T-helper 2 cell treated with Interferon-gamma antibody and Interleukin-4, amounts not matched to agents 5 μg/mL and 100 μg/mL, for 36 hours (primary cell): ENCODE measurements around the gene C14orf119.

Source experiments
- DNase-seq: peaks from one replicate; pipeline ENCODE4 v3.0.0; 2021; ENCODE audit warnings: low spot score
- H3K27ac Mint-ChIP-seq: one replicate; pipeline ENCODE4 v1.8.0; 2021; ENCODE audit warnings: mild to moderate bottlenecking, mixed read lengths
- H3K27me3 Mint-ChIP-seq: one replicate; pipeline ENCODE4 v1.8.0; 2021; ENCODE audit warnings: low read depth, mixed read lengths
- H3K36me3 Mint-ChIP-seq: one replicate; pipeline ENCODE4 v1.8.0; 2021; ENCODE audit warnings: low read depth, mixed read lengths
- H3K4me1 Mint-ChIP-seq: one replicate; pipeline ENCODE4 v1.8.0; 2021; ENCODE audit warnings: low read depth, mixed read lengths
- H3K4me3 Mint-ChIP-seq: one replicate; pipeline ENCODE4 v1.8.0; 2022; ENCODE audit warnings: mild to moderate bottlenecking, moderate library complexity, mixed read lengths
- H3K9me3 Mint-ChIP-seq: one replicate; pipeline ENCODE4 v1.8.0; 2021; ENCODE audit warnings: mixed read lengths

The C14orf119 gene

DNA sequence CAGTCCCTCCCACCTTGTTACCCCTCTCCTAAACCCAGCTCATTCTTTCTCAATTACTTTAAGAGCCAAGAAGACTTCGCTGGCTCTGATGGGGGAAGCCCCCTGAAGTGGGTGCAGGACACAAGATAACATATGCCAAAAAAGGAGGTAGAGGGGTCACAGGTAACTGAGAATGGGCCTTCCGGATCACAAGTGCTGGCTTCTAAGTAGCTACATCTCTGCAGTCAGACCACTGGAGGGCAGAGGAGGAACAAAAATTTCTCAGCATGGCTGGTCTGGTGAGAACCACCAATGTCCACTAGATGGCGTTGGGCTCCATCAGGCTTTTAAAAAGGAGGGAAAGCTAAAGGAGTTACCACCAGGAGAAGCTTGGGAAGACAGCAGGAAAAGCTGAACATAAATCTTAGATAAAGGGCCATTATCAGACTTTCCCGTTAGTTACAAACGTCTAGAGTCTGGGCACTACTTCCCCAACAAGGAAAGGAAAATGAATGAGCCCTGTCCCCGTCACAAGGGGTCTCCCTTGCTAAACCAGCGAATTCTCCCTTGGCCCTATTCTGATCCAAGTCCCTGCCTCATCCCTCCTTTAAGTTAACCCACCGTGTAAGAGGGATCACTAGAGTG is 26.4 kb upstream of the C14orf119 start:
- Mint-ChIP-seq H3K9me3 (no peaks in the 10 kb centered on the region), H3K27ac (peak overlapping the region; percentile 45), H3K36me3 (peaks cover 59% of the 10 kb centered on the region), H3K27me3 (no peaks in the 10 kb centered on the region), H3K4me3 (peak overlapping the region; percentile 48), H3K4me1 (peaks cover 29% of the 10 kb centered on the region)
- DNase-seq, result peak; percentile 69

DNA sequence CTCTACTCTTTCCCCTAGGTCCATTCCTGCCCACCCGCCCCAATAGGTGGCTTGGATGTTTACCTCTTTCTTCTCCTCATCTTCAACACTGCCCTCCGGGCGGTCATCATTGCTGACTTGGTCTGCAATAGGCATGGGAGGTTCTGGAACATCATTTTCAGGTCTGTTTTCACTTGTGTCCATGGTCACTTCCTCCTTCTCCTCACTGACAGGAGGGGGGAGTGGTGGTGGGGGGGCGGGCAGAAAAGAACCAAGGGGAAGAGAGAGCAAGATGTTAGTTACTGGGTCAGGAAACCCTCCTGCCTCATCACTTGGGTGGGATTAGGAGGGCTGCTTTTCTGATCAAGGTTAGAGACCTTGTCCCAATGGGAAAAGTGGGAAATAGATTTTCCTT is 25.9 kb upstream of the C14orf119 start:
- no peaks in the 10 kb centered on the region for H3K27me3 Mint-ChIP-seq
- DNase-seq, result no peak
- no peak overlapping the region for H3K4me3 Mint-ChIP-seq
- H3K36me3 Mint-ChIP-seq, result peaks cover 55% of the 10 kb centered on the region
- no peaks in the 10 kb centered on the region for H3K9me3 Mint-ChIP-seq
- no peak overlapping the region for H3K27ac Mint-ChIP-seq
- peaks cover 29% of the 10 kb centered on the region for H3K4me1 Mint-ChIP-seq

DNA sequence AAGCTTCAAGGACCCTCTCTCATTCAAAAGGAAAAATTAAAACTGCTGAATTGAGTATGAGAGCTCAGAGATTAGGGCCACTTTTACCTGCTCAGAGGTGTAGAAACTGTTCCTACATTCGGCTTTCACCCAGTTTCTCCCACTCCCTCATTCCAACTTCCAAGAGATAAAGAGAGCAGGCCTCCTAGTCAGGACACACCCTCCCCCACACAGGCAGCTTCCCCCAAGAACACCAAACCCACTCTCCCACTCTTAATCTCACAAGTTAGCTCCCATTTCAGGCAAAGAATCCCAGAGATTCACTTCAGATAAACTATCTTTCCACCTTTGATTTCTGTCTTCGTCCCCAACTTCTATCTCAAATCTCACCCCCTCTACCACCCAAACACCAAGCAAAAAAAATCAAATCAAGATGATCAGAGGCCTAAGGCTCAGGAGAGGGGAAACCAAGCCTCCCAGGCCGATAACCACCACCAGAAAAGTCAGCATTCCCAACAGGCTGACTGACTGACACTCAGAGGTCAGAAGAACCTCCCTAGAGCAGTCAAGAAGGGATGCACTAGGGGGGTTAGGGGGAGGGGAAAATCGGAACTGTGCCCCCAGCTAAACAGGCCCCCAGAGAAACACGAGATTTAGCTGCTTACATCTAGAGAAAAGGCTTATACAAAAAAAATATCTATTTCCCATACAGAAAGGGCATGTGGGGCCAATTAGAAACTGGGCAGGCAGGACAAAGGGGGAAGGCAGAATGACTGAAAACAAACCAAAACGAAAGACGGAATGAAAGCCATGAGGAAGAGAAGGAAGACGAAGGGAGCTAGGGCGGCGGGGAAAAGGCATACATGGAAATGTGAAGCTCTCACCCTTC is 24.8 kb upstream of the C14orf119 start:
- Mint-ChIP-seq H3K27me3 (no peaks in the 10 kb centered on the region), H3K36me3 (peaks cover 59% of the 10 kb centered on the region), H3K4me1 (peaks cover 30% of the 10 kb centered on the region), H3K9me3 (no peaks in the 10 kb centered on the region), H3K27ac (peak overlapping the region; percentile 89), H3K4me3 (peak overlapping the region; percentile 93)
- no peak for DNase-seq

DNA sequence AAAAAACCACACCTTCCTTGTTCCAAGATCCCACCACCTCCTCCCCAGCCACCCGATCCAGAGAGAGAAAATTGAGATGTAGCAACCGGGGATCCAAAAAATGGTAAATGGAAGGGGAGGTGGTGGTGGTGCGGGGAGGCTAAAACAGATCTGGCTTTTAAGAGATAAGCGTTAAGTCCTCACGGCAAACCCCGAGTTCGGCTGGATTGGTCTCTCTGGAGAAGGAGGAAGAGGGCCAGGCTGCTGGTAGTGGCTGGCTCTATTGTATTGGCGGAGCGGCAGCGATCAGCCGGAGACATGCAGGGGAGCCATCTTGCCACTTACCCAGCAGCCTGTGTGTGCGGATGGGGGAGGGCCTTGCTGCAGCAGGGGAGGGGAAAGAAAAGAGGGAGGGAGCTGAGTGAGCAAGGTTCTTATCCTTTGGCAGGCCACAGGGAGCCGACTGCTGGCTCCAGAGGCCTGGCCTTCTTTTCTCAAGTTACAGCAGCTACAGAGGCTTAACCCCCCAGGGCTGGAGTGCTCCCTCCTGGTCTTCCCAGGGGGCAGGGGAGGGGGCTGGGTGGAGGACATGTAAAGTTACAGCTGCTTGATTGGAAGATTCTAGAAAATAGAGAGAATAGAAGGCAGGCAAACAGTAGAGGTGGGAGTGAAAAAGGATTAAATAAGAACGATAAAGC is 23.9 kb upstream of the C14orf119 start:
- DNase-seq, result peak; percentile 76
- Mint-ChIP-seq H3K9me3 (no peaks in the 10 kb centered on the region), H3K27ac (peak overlapping the region; percentile 89), H3K27me3 (no peaks in the 10 kb centered on the region), H3K4me3 (peak overlapping the region; percentile 93), H3K36me3 (peaks cover 56% of the 10 kb centered on the region), H3K4me1 (peaks cover 30% of the 10 kb centered on the region)

DNA sequence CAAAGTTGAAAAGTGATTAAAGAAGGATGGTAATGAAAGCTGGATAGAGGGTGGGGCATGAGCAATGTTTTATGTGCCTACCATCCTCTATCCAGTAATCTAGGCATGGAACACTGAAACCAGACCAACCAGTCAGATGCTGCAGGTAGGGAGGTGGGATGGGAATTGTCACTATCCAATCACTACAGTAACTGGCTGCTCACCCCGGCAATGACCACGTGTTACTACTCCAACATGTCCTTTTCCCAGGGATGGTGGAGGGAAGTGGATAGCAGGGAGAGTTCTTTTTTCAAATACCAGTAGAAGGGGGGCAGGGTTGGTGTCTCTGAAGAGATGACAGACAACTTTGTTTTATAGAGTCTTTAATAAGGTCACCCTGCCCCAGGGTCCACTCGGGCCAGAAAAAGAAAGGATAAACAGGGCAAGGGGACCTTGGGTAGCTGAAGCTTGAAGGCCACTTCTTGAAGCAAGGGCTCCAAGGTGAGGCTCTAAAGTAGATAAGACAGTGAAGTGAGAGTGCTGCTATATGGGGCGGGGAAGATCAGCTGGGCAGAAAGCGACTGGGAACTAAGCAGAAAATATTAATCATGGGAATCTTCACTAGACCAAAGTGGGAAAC is 23.3 kb upstream of the C14orf119 start:
- peaks cover 54% of the 10 kb centered on the region for H3K36me3 Mint-ChIP-seq
- DNase-seq, result no peak
- peak overlapping the region; percentile 93 for H3K4me3 Mint-ChIP-seq
- H3K27me3 Mint-ChIP-seq, result no peaks in the 10 kb centered on the region
- peaks cover 30% of the 10 kb centered on the region for H3K4me1 Mint-ChIP-seq
- no peaks in the 10 kb centered on the region for H3K9me3 Mint-ChIP-seq
- peak overlapping the region; percentile 89 for H3K27ac Mint-ChIP-seq

DNA sequence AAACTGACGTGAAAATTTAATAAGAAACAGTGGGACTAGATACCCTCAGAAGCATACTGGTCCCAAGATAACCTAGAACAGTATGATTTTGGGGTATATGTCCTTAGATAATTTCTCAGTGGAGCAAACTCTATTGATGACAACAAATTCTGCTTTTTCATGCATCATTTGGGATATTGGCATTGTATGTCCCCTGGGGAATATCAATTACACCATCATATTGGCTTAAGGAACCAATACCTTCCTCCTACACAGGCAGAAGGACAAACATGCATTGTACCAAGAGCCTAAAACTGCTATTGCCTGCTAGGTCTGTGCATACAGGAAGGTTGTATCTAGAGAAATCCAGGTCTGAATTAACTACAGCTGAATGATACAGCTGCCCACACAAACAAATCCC is 20.4 kb upstream of the C14orf119 start:
- Mint-ChIP-seq H3K36me3 (peaks cover 64% of the 10 kb centered on the region), H3K27me3 (no peaks in the 10 kb centered on the region), H3K4me1 (peaks cover 23% of the 10 kb centered on the region), H3K27ac (no peak overlapping the region), H3K9me3 (no peaks in the 10 kb centered on the region), H3K4me3 (no peak overlapping the region)
- no peak for DNase-seq

DNA sequence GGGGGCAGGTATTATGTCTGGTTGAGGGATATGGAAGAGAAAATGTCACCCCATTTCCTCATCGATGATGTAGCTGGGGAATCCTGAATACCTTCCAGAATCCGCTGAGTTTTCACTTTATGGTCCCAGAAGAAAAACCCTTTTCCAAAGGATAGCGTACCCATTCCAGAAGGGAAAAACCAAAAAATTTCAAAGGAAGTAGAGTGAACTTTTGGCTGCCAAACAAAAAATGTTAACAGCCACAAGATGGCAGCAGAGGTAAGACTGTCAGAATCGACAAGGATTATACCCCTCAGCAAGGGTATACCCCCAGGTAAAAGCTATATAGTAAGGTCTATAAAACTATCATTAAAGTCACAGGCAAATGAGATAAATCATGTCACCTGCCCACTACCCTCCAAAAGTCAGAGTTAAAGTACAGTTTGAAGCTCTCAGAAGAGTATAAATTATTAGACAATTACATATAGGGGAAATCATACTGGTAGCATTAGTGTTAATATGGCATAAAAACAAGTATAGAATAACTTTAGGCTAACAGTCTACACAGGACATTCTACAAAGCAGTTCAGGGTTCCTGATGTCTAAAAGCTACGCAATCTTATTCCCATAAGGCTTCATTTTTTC is 18.4 kb upstream of the C14orf119 start:
- no peaks in the 10 kb centered on the region for H3K27me3 Mint-ChIP-seq
- H3K4me3 Mint-ChIP-seq, result no peak overlapping the region
- no peak overlapping the region for H3K27ac Mint-ChIP-seq

DNA sequence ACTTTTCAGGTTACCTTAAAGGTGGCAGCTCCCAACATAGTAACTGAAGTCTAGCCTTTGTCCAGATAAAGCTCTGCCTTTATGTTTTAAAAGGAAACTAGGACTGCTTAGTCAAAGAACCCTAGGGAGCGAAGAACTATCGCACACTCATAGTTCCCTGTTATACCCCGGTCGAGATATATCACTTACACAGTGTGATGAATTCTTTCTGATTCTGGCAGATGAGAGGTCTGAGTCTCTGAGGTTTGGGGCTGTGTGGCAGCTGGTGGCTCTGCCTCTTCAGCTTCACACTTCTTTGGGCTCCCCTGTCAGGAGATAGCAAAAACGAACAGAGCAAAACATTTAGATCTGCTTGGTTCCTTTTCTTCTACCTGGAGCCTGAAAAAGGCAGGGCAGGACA is 17.3 kb upstream of the C14orf119 start:
- Mint-ChIP-seq H3K27me3 (no peaks in the 10 kb centered on the region), H3K27ac (no peak overlapping the region), H3K4me3 (no peak overlapping the region), H3K4me1 (peaks cover 1% of the 10 kb centered on the region), H3K9me3 (no peaks in the 10 kb centered on the region), H3K36me3 (peaks cover 65% of the 10 kb centered on the region)
- no peak for DNase-seq

More for the DNA sequence above, 18.4 kb upstream of the C14orf119 start:
- no peak for DNase-seq
- Mint-ChIP-seq H3K9me3 (no peaks in the 10 kb centered on the region), H3K4me1 (peaks cover 8% of the 10 kb centered on the region), H3K36me3 (peaks cover 69% of the 10 kb centered on the region)

DNA sequence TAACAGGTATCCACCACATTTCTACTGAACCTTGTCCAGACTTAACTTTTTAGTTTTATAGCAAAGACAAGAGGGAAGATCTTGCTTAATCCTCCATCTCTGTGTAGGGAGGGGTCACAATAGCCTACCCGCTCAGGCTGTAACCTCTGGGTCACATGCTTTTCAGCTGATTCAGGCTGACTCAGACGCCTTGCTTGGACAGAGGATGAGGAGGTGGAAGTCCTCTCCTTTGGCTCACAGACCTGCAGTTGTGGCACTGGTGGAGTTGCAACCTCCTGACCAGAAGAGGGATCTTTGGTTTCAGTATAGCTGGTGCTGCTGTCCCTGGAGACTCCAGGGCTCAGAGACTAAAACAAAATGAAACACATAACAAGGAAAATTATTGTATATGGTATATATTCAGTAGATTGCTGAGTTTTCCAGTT is 16.6 kb upstream of the C14orf119 start:
- Mint-ChIP-seq H3K36me3 (peaks cover 69% of the 10 kb centered on the region), H3K4me3 (no peak overlapping the region), H3K4me1 (peaks cover 1% of the 10 kb centered on the region), H3K9me3 (no peaks in the 10 kb centered on the region), H3K27me3 (no peaks in the 10 kb centered on the region), H3K27ac (no peak overlapping the region)
- DNase-seq, result no peak

DNA sequence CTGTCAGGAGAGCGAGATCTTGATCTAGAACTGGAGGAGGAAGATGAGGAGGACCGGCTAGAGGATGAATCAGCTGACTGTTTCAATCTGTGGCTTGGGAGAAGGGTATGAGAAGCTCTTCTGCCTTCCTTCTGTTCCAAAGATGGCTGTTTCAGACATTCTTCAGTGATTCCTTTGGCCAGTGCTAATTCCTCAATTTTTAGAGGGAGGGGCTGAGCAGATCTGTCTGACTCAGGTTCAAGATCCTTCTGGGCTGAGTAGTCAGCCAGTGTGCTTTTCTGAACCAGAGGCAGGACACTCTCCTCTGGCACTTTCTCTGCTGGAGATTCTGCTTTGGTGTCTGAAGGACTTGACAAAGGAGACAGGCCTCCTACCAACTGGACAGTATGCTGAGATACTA is 15.6 kb upstream of the C14orf119 start:
- Mint-ChIP-seq H3K4me3 (no peak overlapping the region), H3K27me3 (no peaks in the 10 kb centered on the region), H3K9me3 (no peaks in the 10 kb centered on the region), H3K36me3 (peaks cover 68% of the 10 kb centered on the region), H3K4me1 (peaks cover 2% of the 10 kb centered on the region), H3K27ac (no peak overlapping the region)
- DNase-seq, result no peak

DNA sequence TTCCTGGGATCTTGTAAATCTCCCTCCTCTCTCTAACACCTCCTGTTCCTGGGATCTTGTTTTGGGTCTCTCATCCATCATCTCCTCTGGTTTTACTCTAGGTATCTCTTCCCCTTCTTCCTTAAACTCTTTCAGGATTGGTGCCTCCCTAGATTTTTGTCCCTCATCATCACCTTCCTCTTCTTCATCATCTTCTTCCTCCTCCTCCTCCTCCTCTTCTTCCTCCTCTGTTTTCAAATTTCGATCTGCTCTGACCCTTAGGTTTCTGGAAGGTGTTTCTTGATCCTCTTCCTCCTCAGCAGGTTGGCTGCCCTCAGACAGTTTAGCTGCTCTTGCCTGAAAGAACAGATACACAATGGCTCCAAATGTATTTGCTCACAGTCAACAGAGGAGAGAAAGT is 14.8 kb upstream of the C14orf119 start:
- Mint-ChIP-seq H3K27me3 (no peaks in the 10 kb centered on the region), H3K27ac (no peak overlapping the region), H3K9me3 (no peaks in the 10 kb centered on the region), H3K4me3 (no peak overlapping the region), H3K4me1 (peaks cover 2% of the 10 kb centered on the region), H3K36me3 (peaks cover 67% of the 10 kb centered on the region)
- DNase-seq, result no peak

DNA sequence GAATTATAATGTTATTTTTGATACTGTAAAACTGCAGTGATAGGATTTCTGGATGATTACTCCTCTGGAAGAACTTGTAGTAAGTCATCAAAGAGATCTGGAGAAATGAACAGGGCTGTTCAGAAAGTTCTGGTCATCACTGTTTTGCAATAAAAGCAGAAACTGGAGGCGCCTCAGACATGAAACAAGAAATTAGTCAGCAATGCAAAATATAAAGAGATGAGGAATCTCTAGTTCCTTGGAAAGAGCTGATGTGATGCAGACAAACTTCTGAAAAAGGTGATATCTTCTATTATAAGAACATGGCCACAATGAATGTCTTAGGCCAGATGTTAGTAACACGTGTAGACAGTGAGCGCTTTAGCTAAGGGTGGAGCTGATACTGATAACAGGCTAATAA is 9.8 kb upstream of the C14orf119 start:
- Mint-ChIP-seq H3K4me1 (peaks cover 6% of the 10 kb centered on the region), H3K27me3 (no peaks in the 10 kb centered on the region), H3K36me3 (peaks cover 55% of the 10 kb centered on the region), H3K27ac (no peak overlapping the region), H3K4me3 (no peak overlapping the region), H3K9me3 (no peaks in the 10 kb centered on the region)
- no peak for DNase-seq

DNA sequence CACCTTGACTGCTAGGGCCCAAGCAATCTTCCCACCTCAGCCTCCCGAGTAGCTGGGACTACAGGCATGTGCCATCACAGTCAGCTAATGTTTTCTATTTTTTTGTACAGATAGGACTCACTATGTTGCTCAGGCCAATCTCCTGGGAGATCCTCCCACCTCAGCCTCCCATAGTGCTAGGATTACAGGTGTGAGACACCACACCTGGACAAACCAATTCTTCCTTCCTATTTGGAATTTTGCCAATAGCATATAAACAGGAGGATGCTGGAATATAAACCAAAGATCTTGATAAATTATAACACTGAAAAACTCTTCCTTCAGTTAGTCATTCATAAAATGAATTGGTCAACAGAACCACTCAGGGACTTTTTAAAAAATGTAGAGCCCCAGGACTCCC is 8.7 kb upstream of the C14orf119 start:
- DNase-seq, result no peak
- Mint-ChIP-seq H3K36me3 (peaks cover 48% of the 10 kb centered on the region), H3K9me3 (no peaks in the 10 kb centered on the region), H3K4me3 (no peak overlapping the region), H3K27ac (no peak overlapping the region), H3K4me1 (peaks cover 8% of the 10 kb centered on the region), H3K27me3 (no peaks in the 10 kb centered on the region)
